GM12878 (cell line): ENCODE data around the gene IRF4.
"Not testable (repeated sequence)": the region's sequence is repeated elsewhere in the genome, so short reads cannot be mapped to it uniquely, and the experiment has no call there.

ENCODE experiments used
- BMI1 ChIP-seq: fragments of 450-650 bp; IDR thresholded peaks from 2 replicates; pipeline ENCODE4 v1.6.1; 2016; ENCODE audit warnings: mild to moderate bottlenecking, moderate library complexity, borderline replicate concordance
- IKZF1 ChIP-seq: fragments of 450-650 bp; conservative IDR thresholded peaks from 2 replicates; pipeline ENCODE4 v1.6.1; 2017; ENCODE audit warnings: antibody characterized with exemption, mild to moderate bottlenecking
- JUNB ChIP-seq: IDR thresholded peaks from 2 replicates; pipeline ENCODE4 v1.6.1; 2016; ENCODE audit warnings: antibody characterized with exemption, mild to moderate bottlenecking
- ZNF592 ChIP-seq: fragments of 450-650 bp; IDR thresholded peaks from 2 replicates; pipeline ENCODE4 v1.6.1; 2017; ENCODE audit warnings: mild to moderate bottlenecking, moderate library complexity
- TF ChIP-seq, protein P1 (sequence below), 3 experiments: IDR thresholded peaks in 2 of 3; conservative IDR thresholded peaks in 1 of 3; 2 replicates each; pipeline ENCODE4 v1.5.1; 2011; ENCODE audit warnings: low read depth in 3 of 3, low read length in 3 of 3, mild to moderate bottlenecking in 3 of 3, control low read depth in 2 of 3, moderate library complexity in 2 of 3, inconsistent platforms in 1 of 3, mixed read lengths in 1 of 3; ENCODE audit not compliant: control insufficient read depth in 2 of 3, insufficient read depth in 1 of 3; ENCODE audit errors: extremely low read depth in 1 of 3

GRCh38 chr6:425418-425788 lies 33.9 kb downstream of the IRF4 start:
- TF ChIP-seq IKZF1, ZNF592, BMI1, JUNB: not testable (repeated sequence)
- TF ChIP-seq, protein P1, sequence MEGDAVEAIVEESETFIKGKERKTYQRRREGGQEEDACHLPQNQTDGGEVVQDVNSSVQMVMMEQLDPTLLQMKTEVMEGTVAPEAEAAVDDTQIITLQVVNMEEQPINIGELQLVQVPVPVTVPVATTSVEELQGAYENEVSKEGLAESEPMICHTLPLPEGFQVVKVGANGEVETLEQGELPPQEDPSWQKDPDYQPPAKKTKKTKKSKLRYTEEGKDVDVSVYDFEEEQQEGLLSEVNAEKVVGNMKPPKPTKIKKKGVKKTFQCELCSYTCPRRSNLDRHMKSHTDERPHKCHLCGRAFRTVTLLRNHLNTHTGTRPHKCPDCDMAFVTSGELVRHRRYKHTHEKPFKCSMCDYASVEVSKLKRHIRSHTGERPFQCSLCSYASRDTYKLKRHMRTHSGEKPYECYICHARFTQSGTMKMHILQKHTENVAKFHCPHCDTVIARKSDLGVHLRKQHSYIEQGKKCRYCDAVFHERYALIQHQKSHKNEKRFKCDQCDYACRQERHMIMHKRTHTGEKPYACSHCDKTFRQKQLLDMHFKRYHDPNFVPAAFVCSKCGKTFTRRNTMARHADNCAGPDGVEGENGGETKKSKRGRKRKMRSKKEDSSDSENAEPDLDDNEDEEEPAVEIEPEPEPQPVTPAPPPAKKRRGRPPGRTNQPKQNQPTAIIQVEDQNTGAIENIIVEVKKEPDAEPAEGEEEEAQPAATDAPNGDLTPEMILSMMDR (IDR thresholded peaks at IDR 0.05 in 2 of 3, conservative IDR thresholded peaks at IDR 0.05 in 1 of 3; ENCODE audit: control insufficient read depth in 2 of 3, extremely low read depth in 1 of 3, insufficient read depth in 1 of 3, low read depth in 3 of 3, low read length in 3 of 3) = not testable (repeated sequence)
